Testis (tissue), 3 donors: Measurements from ENCODE around the gene YWHAH. TPM values are rescaled to one million over a fixed set of nuclear protein-coding genes. Genes with fewer than 3 reads are reported as not detected.

ENCODE experiments used
- DNase-seq: peaks from one replicate; pipeline ENCODE4 v3.0.0-alpha.2; 2019
- H3K27ac ChIP-seq, 2 donors: fragments of 200-600 bp; sonication (generic); one replicate each; pipeline ENCODE4 v1.5.1; 2019
- H3K27me3 ChIP-seq: fragments of 200-600 bp; sonication (generic); one replicate; pipeline ENCODE4 v1.5.1; 2019
- H3K36me3 ChIP-seq: fragments of 200-600 bp; sonication (generic); one replicate; pipeline ENCODE4 v1.5.1; 2017; ENCODE audit warnings: low read depth; ENCODE audit errors: missing control alignments
- H3K4me1 ChIP-seq: fragments of 200-600 bp; sonication (generic); one replicate; pipeline ENCODE4 v1.5.1; 2019
- H3K4me3 ChIP-seq, 2 donors: fragments of 200-600 bp; sonication (generic); one replicate each; pipeline ENCODE4 v1.5.1; 2017 to 2019
- H3K9me3 ChIP-seq: fragments of 200-600 bp; sonication (generic); one replicate; pipeline ENCODE4 v1.5.1; 2017
- POLR2A ChIP-seq: fragments of 450-650 bp; IDR thresholded peaks from one replicate; pipeline ENCODE4 v1.6.1; 2017; ENCODE audit warnings: antibody characterized with exemption, mild to moderate bottlenecking, moderate library complexity
- WGBS, 2 donors: methylation state at CpG; one replicate each; pipeline ENCODE4 v1.1.5; 2018; 5-methylcytosine and 5-hydroxymethylcytosine counted together
- intact Hi-C: fragments of 100-400 bp; cut with DNase I; formaldehyde crosslinking; loops from one replicate; pipeline ENCODE4 v1.15.1; 2023; ENCODE audit warnings: low total_unique reads
- polyA plus RNA-seq: library from polyadenylated mRNA; stranded (reverse); fragments of 350-450 nt; fragmentation: Illumina TruSeq; extraction: RNeasy Lipid Tissue Mini Kit (QIAGEN cat#74804); gene quantifications from one replicate; pipeline ENCODE4 v1.2.3, GENCODE V29; 2014; ENCODE audit warnings: low read depth, low replicate concordance; ENCODE audit not compliant: insufficient read depth
- total RNA-seq, 2 donors: library from RNA; depleted of rRNA; stranded (reverse); fragments of >200 nt; gene quantifications; one replicate each; pipeline ENCODE4 v1.2.3, GENCODE V29; 2016
- TF ChIP-seq, protein P1 (sequence below), 3 experiments: fragments of 450-650 bp in 2 of 3; fragments of 200-600 bp in 1 of 3; sonication (generic) in 1 of 3; IDR thresholded peaks; one replicate each; pipeline ENCODE4 v1.5.1; 2016 to 2019; ENCODE audit warnings: antibody characterized with exemption in 3 of 3, mild to moderate bottlenecking in 2 of 3, moderate library complexity in 1 of 3

YWHAH gene
- total and polyA plus RNA-seq, 3 donors from 2014 or later: 27.2 to 48.9 (median 47.6) TPM

DNA sequence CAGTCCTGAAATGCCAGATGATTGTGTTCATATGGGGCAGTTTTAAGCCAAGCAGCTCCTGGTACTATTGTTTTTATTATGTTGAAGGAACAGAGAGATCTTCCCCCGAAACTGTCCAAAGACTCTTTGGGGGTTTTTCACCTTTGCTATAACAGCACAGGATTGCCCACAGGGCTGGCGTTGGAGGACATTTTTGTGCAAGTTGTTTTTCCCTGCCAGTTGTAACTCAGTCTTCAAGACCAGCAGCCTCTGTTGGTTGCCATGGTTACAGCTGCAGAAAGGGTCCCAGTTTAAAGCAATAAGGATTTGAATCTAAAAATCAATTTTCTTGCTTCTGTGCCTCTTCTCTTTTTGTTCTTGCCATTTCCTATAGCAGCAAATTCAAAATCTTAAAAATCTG is 45.4 kb upstream of the YWHAH start:
- Histone ChIP-seq H3K4me1 (peaks cover 4% of the 10 kb centered on the region), H3K36me3 (no peaks in the 10 kb centered on the region), H3K27me3 (no peaks in the 10 kb centered on the region), H3K9me3 (no peaks in the 10 kb centered on the region), H3K4me3 (no peak overlapping the region), H3K27ac (no peak overlapping the region)
- intact Hi-C loops: no loop called here
- DNase-seq: no peak
- TF ChIP-seq, protein P1, sequence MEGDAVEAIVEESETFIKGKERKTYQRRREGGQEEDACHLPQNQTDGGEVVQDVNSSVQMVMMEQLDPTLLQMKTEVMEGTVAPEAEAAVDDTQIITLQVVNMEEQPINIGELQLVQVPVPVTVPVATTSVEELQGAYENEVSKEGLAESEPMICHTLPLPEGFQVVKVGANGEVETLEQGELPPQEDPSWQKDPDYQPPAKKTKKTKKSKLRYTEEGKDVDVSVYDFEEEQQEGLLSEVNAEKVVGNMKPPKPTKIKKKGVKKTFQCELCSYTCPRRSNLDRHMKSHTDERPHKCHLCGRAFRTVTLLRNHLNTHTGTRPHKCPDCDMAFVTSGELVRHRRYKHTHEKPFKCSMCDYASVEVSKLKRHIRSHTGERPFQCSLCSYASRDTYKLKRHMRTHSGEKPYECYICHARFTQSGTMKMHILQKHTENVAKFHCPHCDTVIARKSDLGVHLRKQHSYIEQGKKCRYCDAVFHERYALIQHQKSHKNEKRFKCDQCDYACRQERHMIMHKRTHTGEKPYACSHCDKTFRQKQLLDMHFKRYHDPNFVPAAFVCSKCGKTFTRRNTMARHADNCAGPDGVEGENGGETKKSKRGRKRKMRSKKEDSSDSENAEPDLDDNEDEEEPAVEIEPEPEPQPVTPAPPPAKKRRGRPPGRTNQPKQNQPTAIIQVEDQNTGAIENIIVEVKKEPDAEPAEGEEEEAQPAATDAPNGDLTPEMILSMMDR (IDR thresholded peaks at IDR 0.05): no peak
- TF ChIP-seq POLR2A: no peak
- 88 to 93% methylated on average over 2 of the region's 2 CpGs for WGBS, 2 donors

DNA sequence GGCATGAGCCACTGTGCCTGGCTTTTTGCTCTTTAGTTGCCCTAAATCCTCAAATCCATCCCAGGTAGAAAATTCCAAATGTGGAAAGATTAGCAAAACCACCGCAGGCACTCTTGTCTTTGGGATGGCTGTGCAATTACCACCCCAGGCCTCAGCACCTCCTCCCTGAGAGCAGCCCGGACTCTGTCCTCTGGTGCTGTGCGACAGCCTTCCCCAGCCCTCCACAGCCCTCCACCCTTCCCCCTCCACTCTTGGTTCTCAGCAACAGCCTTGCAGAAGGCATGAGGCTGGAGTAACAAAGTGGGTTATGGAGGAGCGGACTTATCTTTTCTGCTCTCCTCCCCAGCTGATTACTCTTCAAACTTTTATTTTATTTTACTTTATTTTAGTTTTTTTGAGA is 44.7 kb upstream of the YWHAH start:
- Histone ChIP-seq H3K27ac (no peak overlapping the region), H3K9me3 (no peaks in the 10 kb centered on the region), H3K4me1 (peaks cover 4% of the 10 kb centered on the region), H3K4me3 (no peak overlapping the region), H3K36me3 (no peaks in the 10 kb centered on the region), H3K27me3 (no peaks in the 10 kb centered on the region)
- DNase-seq: no peak
- intact Hi-C loops: no loop called here
- TF ChIP-seq POLR2A: no peak
- TF ChIP-seq, protein P1 (IDR thresholded peaks at IDR 0.05): no peak
- WGBS, 2 donors: 94 to 96% methylated on average over 4 of the region's 4 CpGs

DNA sequence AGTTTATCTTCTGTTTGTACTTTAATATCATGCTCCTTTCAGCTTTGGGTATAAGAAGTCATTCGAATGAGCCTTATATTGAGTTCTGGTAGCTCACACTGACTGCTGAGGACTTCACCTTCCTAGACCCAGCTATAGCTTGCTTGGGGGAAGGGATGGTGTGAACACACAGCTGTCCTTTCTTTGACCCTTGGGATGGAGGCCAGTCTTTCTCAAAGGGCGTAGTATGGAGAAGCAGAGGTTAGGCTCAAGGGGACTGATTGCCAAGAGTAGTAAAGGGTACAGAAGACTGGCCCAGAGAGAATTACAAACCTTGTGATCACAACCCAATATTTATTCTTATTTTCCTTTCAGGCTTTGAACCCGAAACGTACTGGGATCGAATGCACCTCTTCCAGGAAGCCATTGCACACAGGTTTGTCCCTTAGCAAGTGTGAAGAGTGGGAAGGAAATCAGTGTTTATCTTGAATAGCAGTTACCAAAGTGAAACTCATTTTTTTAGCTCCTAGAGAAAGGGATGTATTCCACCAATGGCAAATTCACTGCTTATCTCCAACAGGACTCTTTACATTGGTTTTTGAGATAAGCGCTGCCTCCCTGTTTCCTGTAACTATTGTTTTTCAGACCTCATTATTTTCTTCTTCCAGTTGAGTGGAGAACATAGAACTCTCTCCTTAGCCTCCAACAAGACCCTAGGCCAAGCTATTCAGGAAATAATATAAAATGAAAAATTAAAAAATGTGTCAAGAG is 42.8 kb upstream of the YWHAH start:
- H3K4me1 ChIP-seq: no peaks in the 10 kb centered on the region
- H3K27ac ChIP-seq: no peak overlapping the region
- TF ChIP-seq, protein P1 (IDR thresholded peaks at IDR 0.05): no peak
- TF ChIP-seq POLR2A: no peak
- no peaks in the 10 kb centered on the region for H3K36me3 ChIP-seq
- 89 to 94% methylated on average over 6 of the region's 6 CpGs for WGBS, 2 donors
- intact Hi-C loops: no loop called here
- no peak for DNase-seq
- H3K4me3 ChIP-seq: no peak overlapping the region
- no peaks in the 10 kb centered on the region for H3K9me3 ChIP-seq
- H3K27me3 ChIP-seq: no peaks in the 10 kb centered on the region

DNA sequence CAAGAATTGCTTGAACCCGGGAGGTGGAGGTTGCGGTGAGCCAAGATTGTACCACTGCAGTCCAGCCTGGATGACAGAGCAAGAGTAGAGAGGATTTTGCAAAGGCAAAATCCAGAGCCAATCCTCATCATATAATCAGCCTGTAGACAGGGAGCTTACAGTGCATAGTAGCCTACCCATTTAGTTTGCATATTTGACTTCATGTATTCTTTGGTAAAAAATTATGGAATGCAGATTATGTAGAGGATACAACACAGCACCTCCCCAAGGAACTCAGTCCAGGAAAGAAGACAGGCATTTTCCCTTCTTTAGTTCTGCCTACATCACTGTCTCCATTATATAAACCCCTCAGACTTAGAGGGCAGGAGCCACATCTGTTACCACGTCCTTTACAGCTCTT is 39.7 kb upstream of the YWHAH start:
- Histone ChIP-seq H3K36me3 (no peaks in the 10 kb centered on the region), H3K4me1 (no peaks in the 10 kb centered on the region), H3K27ac (no peak overlapping the region), H3K4me3 (no peak overlapping the region), H3K27me3 (no peaks in the 10 kb centered on the region), H3K9me3 (no peaks in the 10 kb centered on the region)
- no peak for DNase-seq
- TF ChIP-seq POLR2A: no peak
- TF ChIP-seq, protein P1 (IDR thresholded peaks at IDR 0.05): no peak
- WGBS, 2 donors: 94 to 99% methylated on average over 3 of the region's 3 CpGs
- intact Hi-C loops: no loop called here

DNA sequence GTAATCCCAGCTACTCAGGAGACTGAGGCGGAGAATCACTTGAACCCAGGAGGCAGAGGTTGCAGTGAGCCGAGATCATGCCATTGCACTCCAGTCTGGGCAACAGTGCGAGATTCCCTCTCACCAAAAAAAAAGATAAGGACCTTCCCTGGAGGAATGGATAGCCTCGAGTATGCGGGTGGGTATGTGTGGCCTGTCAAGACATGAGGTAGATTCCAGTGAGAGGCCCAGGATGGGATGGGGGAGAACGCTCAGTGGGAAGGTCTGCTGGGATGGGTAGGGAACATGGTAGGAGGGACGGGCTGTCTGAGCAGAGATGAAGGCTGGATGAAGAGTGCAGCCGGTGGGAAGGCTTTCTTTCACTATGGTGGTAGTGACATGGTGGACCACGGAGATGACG is 39.0 kb upstream of the YWHAH start:
- Histone ChIP-seq H3K36me3 (no peaks in the 10 kb centered on the region), H3K9me3 (no peaks in the 10 kb centered on the region), H3K27me3 (no peaks in the 10 kb centered on the region), H3K4me3 (no peak overlapping the region), H3K27ac (no peak overlapping the region), H3K4me1 (no peaks in the 10 kb centered on the region)
- DNase-seq: no peak
- 94 to 95% methylated on average over 10 of the region's 10 CpGs for WGBS, 2 donors
- intact Hi-C loops: no loop called here
- TF ChIP-seq, protein P1 (IDR thresholded peaks at IDR 0.05): no peak
- no peak for TF ChIP-seq POLR2A
